Measurements from ENCODE around the gene IQSEC1.

- no peak for TF ChIP-seq CEBPB (IDR thresholded peaks at IDR 0.05; ENCODE audit: borderline replicate concordance in 1 of 2, low read depth in 2 of 2, low read length in 2 of 2)
- TF ChIP-seq EZH2 (IDR thresholded peaks at IDR 0.05; ENCODE audit: borderline replicate concordance, control insufficient read depth, low read depth, low read length) = no peak
- TF ChIP-seq ATF3 (IDR thresholded peaks at IDR 0.05; ENCODE audit: borderline replicate concordance, extremely low read depth, low read depth, low read length) = no peak
- no peak for TF ChIP-seq JUND (IDR thresholded peaks at IDR 0.05; ENCODE audit: low read depth, low read length)
- no peak for TF ChIP-seq CTCF (IDR thresholded peaks at IDR 0.05 in 2 of 3, conservative IDR thresholded peaks at IDR 0.05 in 1 of 3; ENCODE audit: control insufficient read depth in 2 of 3, extremely low read depth in 1 of 3, insufficient read depth in 1 of 3, low read depth in 3 of 3, low read length in 3 of 3)
- no peak for TF ChIP-seq GABPA (IDR thresholded peaks at IDR 0.05; ENCODE audit: low read depth)
- no peak for TF ChIP-seq POLR2A (IDR thresholded peaks at IDR 0.05; ENCODE audit: low read depth, low read length)
- TF ChIP-seq ZNF274 (IDR thresholded peaks at IDR 0.05; ENCODE audit: insufficient read depth, insufficient read length) = no peak
- TF ChIP-seq, protein P1, sequence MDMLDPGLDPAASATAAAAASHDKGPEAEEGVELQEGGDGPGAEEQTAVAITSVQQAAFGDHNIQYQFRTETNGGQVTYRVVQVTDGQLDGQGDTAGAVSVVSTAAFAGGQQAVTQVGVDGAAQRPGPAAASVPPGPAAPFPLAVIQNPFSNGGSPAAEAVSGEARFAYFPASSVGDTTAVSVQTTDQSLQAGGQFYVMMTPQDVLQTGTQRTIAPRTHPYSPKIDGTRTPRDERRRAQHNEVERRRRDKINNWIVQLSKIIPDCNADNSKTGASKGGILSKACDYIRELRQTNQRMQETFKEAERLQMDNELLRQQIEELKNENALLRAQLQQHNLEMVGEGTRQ (IDR thresholded peaks at IDR 0.05; ENCODE audit: borderline replicate concordance, low read depth, low read length) = no peak
- TF ChIP-seq, protein P2, sequence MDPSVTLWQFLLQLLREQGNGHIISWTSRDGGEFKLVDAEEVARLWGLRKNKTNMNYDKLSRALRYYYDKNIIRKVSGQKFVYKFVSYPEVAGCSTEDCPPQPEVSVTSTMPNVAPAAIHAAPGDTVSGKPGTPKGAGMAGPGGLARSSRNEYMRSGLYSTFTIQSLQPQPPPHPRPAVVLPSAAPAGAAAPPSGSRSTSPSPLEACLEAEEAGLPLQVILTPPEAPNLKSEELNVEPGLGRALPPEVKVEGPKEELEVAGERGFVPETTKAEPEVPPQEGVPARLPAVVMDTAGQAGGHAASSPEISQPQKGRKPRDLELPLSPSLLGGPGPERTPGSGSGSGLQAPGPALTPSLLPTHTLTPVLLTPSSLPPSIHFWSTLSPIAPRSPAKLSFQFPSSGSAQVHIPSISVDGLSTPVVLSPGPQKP (IDR thresholded peaks at IDR 0.05; ENCODE audit: low read depth, low read length) = no peak
- no peak for TF ChIP-seq IRF5 (IDR thresholded peaks at IDR 0.05; ENCODE audit: borderline replicate concordance)
- TF ChIP-seq YY1 (IDR thresholded peaks at IDR 0.05; ENCODE audit: low read depth, low read length) = no peak
These were observed 23.8 kb downstream of the IQSEC1 start for GRCh38 chr3:13049400-13049799.

Measured in GM12878 (cell line).